Measurements from ENCODE around the gene CRP.

CRP gene

GRCh38 chr1:159669338-159669737 is 45.1 kb downstream of the CRP start:
- H4K20me1 ChIP-seq = no peaks in the 10 kb centered on the region
- no peak overlapping the region for H3K27ac ChIP-seq
- peaks cover 8% of the 10 kb centered on the region; the same call in 1 of the 2 replicates for H3K9me3 ChIP-seq
- H3K4me2 ChIP-seq = no peak overlapping the region
- TF ChIP-seq Cebpa-rat (IDR thresholded peaks at IDR 0.05) = no peak
- no peak overlapping the region for H3K9ac ChIP-seq
- no peaks in the 10 kb centered on the region for H3K27me3 ChIP-seq
- H3K36me3 ChIP-seq = no peaks in the 10 kb centered on the region
- no peaks in the 10 kb centered on the region for H3K4me1 ChIP-seq
- H3K4me3 ChIP-seq = no peak overlapping the region

DNA sequence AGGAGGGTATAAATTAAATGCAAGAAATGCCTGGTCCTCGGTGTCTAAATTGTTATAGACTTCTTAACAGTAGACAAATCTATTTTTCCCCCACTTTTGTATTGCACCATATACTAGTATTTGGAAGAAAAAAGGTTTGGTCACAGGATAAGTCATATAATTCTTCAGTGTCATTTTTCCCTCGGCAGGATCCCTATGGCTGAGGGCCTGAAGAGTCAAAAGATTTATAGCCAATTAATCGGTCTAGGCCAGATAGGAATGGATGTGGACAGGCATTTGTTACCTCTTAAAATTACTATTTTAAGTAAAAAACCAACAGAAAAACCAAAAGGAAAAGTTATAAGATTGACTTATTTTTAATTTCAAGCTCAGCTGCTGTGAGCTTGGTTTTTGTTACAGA is 45.6 kb downstream of the CRP start:
- Histone ChIP-seq H4K20me1 (no peaks in the 10 kb centered on the region), H3K27me3 (no peaks in the 10 kb centered on the region), H3K4me3 (no peak overlapping the region), H3K9me3 (peaks cover 10% of the 10 kb centered on the region; the same call in 1 of the 2 replicates), H3K4me1 (no peaks in the 10 kb centered on the region), H3K27ac (no peak overlapping the region), H3K36me3 (no peaks in the 10 kb centered on the region), H3K9ac (no peak overlapping the region), H3K4me2 (no peak overlapping the region)
- no peak for TF ChIP-seq Cebpa-rat (IDR thresholded peaks at IDR 0.05)

DNA sequence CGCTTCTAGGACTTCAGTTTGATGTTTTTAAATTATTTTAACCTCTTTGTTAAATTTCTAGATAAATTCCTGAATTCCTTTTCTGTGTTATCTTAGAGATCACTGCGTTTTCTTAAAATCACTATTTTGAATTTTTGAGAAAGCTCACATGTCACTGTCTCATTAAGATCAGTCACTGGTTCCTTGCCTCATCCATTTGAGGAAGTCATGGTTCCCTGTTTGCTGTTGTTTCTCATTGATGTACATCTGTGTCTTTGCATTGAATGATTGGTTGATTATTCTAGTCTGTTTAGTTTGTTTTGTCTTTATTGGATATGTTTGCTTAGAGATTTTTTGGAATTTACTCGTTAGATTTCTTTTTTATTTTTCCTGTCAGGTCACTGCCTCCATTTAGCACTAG is 50.1 kb downstream of the CRP start:
- H3K4me2 ChIP-seq = no peak overlapping the region
- no peaks in the 10 kb centered on the region for H3K36me3 ChIP-seq
- H3K4me1 ChIP-seq = 0 out of 2 replicates have a peak, but pooled peaks cover 5% of the 10 kb centered on the region
- TF ChIP-seq Cebpa-rat (IDR thresholded peaks at IDR 0.05) = no peak
- H3K27me3 ChIP-seq = no peaks in the 10 kb centered on the region
- no peak overlapping the region for H3K27ac ChIP-seq
- H3K4me3 ChIP-seq = no peak overlapping the region
- peaks cover 17% of the 10 kb centered on the region; the same call in 1 of the 2 replicates for H3K9me3 ChIP-seq
- H4K20me1 ChIP-seq = no peaks in the 10 kb centered on the region
- H3K9ac ChIP-seq = no peak overlapping the region

DNA sequence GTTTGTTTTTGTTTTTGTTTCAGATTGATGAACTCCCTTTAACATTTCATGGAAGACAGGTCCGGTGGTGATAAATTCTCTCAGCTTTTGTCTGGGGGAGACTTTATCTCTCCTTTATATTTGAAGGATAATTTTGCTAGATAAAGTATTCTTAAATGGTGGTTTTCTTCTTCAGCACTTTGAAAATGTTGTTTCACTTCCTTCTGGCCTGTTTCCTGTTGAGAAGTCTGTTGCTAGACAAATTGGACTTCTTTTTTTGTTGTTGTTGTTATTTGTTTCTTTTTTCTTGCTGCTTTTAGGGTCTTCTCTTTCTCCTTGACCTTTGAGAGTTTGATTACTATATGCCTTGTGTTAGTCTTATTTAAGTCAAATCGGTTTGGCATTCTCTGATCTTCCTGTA is 50.8 kb downstream of the CRP start:
- H3K27me3 ChIP-seq = no peaks in the 10 kb centered on the region
- no peak for TF ChIP-seq Cebpa-rat (IDR thresholded peaks at IDR 0.05)
- H3K27ac ChIP-seq = no peak overlapping the region
- H3K9me3 ChIP-seq = peaks cover 17% of the 10 kb centered on the region; the same call in 1 of the 2 replicates
- no peak overlapping the region for H3K9ac ChIP-seq
- H3K4me3 ChIP-seq = no peak overlapping the region
- H3K4me1 ChIP-seq = 0 out of 2 replicates have a peak, but pooled peaks cover 5% of the 10 kb centered on the region
- no peak overlapping the region for H3K4me2 ChIP-seq
- no peaks in the 10 kb centered on the region for H4K20me1 ChIP-seq
- no peaks in the 10 kb centered on the region for H3K36me3 ChIP-seq
